Measurements from ENCODE around the gene KLF12. TPM values are rescaled to one million over a fixed set of nuclear protein-coding genes. Genes with fewer than 3 reads are reported as not detected.

KLF12 gene
- total RNA-seq, 1 donor from 2014 or later, result 3.4 TPM

DNA sequence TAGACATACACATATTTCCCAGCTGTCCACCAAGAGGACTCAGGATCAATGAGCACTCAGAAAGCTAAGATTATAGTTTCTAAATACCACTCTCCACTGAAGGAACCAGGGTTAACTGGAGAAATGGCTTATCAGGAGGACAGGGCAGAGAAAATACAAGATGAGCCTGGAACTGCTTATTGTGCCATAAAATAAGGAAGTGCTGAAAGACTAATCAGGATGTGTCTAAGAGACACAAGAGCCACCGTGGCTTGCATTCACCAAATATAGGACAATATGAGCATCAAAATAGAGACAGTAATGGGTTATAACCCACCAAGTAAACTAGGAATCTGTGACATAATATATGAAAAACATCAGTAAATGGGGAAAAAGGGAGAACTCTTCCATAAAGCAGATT lies 32.8 kb downstream of the KLF12 start:
- Histone ChIP-seq H3K4me3 (ENCODE audit: low read depth, low read length) (no peak overlapping the region), H3K27me3 (ENCODE audit: control insufficient read depth, insufficient read depth, low read length) (no peaks in the 10 kb centered on the region), H3K36me3 (ENCODE audit: control insufficient read depth, insufficient read depth, low read length) (no peaks in the 10 kb centered on the region)
- TF ChIP-seq, protein P1, sequence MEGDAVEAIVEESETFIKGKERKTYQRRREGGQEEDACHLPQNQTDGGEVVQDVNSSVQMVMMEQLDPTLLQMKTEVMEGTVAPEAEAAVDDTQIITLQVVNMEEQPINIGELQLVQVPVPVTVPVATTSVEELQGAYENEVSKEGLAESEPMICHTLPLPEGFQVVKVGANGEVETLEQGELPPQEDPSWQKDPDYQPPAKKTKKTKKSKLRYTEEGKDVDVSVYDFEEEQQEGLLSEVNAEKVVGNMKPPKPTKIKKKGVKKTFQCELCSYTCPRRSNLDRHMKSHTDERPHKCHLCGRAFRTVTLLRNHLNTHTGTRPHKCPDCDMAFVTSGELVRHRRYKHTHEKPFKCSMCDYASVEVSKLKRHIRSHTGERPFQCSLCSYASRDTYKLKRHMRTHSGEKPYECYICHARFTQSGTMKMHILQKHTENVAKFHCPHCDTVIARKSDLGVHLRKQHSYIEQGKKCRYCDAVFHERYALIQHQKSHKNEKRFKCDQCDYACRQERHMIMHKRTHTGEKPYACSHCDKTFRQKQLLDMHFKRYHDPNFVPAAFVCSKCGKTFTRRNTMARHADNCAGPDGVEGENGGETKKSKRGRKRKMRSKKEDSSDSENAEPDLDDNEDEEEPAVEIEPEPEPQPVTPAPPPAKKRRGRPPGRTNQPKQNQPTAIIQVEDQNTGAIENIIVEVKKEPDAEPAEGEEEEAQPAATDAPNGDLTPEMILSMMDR (IDR thresholded peaks at IDR 0.05; ENCODE audit: insufficient read depth, low read length, severe bottlenecking), result no peak
- FAIRE-seq, result no peak
- no peak for DNase-seq (ENCODE audit: low read depth)

- Histone ChIP-seq H3K27me3 (ENCODE audit: control insufficient read depth, insufficient read depth, low read length) (no peaks in the 10 kb centered on the region), H3K36me3 (ENCODE audit: control insufficient read depth, insufficient read depth, low read length) (no peaks in the 10 kb centered on the region), H3K4me3 (ENCODE audit: low read depth, low read length) (no peak overlapping the region)
- TF ChIP-seq, protein P1 (IDR thresholded peaks at IDR 0.05; ENCODE audit: insufficient read depth, low read length, severe bottlenecking), result no peak
- FAIRE-seq (no peak), DNase-seq (ENCODE audit: low read depth) (no peak)
These were observed 36.1 kb downstream of the KLF12 start for GRCh38 chr13:74098077-74098476.

- Histone ChIP-seq H3K36me3 (ENCODE audit: control insufficient read depth, insufficient read depth, low read length) (no peaks in the 10 kb centered on the region), H3K27me3 (ENCODE audit: control insufficient read depth, insufficient read depth, low read length) (no peaks in the 10 kb centered on the region), H3K4me3 (ENCODE audit: low read depth, low read length) (no peak overlapping the region)
- DNase-seq (ENCODE audit: low read depth) (no peak), FAIRE-seq (no peak)
- TF ChIP-seq, protein P1 (IDR thresholded peaks at IDR 0.05; ENCODE audit: insufficient read depth, low read length, severe bottlenecking), result no peak
These were observed 37.1 kb downstream of the KLF12 start for GRCh38 chr13:74097116-74097515.

- Histone ChIP-seq H3K27me3 (ENCODE audit: control insufficient read depth, insufficient read depth, low read length) (no peaks in the 10 kb centered on the region), H3K36me3 (ENCODE audit: control insufficient read depth, insufficient read depth, low read length) (no peaks in the 10 kb centered on the region), H3K4me3 (ENCODE audit: low read depth, low read length) (no peak overlapping the region)
- DNase-seq (ENCODE audit: low read depth) (no peak), FAIRE-seq (no peak)
- TF ChIP-seq, protein P1 (IDR thresholded peaks at IDR 0.05; ENCODE audit: insufficient read depth, low read length, severe bottlenecking), result no peak
These were observed 40.5 kb downstream of the KLF12 start for GRCh38 chr13:74093691-74094090.

DNA sequence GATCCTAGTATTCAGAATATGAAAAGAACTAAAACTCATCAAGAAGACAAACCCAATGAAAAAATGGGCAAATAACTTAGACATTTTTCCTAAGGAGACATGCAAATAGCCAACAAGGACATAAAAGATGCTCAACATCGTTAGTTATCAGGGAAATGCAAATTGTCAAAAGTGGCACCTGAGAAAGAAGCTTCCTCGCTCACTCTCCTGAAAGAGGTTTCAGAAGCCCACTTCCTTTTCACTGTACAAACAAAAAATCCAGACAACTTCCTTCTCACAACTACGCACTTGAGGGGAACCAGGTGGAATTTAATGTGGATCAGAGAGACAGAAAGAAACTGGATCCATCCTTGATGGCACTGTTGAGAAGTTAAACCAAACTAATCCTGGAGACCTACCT lies 41.5 kb downstream of the KLF12 start:
- TF ChIP-seq, protein P1 (IDR thresholded peaks at IDR 0.05; ENCODE audit: insufficient read depth, low read length, severe bottlenecking), result no peak
- FAIRE-seq, result no peak
- no peak for DNase-seq (ENCODE audit: low read depth)
- Histone ChIP-seq H3K4me3 (ENCODE audit: low read depth, low read length) (no peak overlapping the region), H3K36me3 (ENCODE audit: control insufficient read depth, insufficient read depth, low read length) (no peaks in the 10 kb centered on the region), H3K27me3 (ENCODE audit: control insufficient read depth, insufficient read depth, low read length) (no peaks in the 10 kb centered on the region)

- TF ChIP-seq, protein P1 (IDR thresholded peaks at IDR 0.05; ENCODE audit: insufficient read depth, low read length, severe bottlenecking), result no peak
- no peak overlapping the region for H3K4me3 ChIP-seq (ENCODE audit: low read depth, low read length)
- FAIRE-seq (no peak), DNase-seq (ENCODE audit: low read depth) (no peak)
- no peaks in the 10 kb centered on the region for H3K36me3 ChIP-seq (ENCODE audit: control insufficient read depth, insufficient read depth, low read length)
- H3K27me3 ChIP-seq (ENCODE audit: control insufficient read depth, insufficient read depth, low read length), result no peaks in the 10 kb centered on the region
These were observed 43.2 kb downstream of the KLF12 start for GRCh38 chr13:74090869-74091605.

Data from bronchial epithelial cell (primary cell).